ENCODE data around the gene SLX9.
A peak's percentile ranks its signal among the peaks of the same experiment; 100 is the strongest.

DNA sequence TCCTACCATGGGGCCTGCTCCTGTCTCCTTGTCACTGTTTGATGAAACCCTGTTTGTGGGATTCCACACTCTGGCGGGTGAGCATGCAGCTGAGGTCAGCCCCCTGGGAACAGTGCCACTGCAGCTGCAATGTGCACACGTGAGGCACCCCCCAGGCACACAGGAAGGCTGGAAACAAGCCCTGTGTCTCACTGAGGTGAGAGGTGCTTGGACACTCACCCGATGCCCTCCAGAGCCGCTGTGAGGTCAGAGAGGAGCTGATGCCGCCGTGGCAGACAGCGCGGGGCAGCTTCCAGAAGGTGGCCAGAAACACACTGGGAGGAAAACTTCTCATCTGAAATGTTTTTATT is 49.7 kb downstream of the SLX9 start:
- TF ChIP-seq POLR2AphosphoS5 (IDR thresholded peaks at IDR 0.05) (peak in 2 of 3 donors; percentile 42 to 85), POLR2A (IDR thresholded peaks at IDR 0.05) (no peak)

All from stomach (tissue), 4 donors.